AG04450 (cell line): Measurements from ENCODE around the gene SMYD4. TPM values are rescaled to one million over a fixed set of nuclear protein-coding genes. Genes with fewer than 3 reads are reported as not detected.
"Not testable (repeated sequence)": the region's sequence is repeated elsewhere in the genome, so short reads cannot be mapped to it uniquely, and the experiment has no call there.

ENCODE experiments used
- CTCF ChIA-PET: fragments of 300-600, 350-600 bp; formaldehyde crosslinking; extraction: SDS; loops from one replicate; lab custom pipeline; 2022; ENCODE audit warnings: antibody characterized with exemption, inconsistent platforms; lab: Charles Lee
- POLR2A ChIA-PET: fragments of 350-600 bp; formaldehyde crosslinking; extraction: SDS; loops from one replicate; lab custom pipeline; 2021; ENCODE audit warnings: antibody characterized with exemption, inconsistent platforms; lab: Yijun Ruan, JAX
- DNase-seq: peaks from one replicate; pipeline ENCODE4 v3.0.0-alpha.2; 2011; ENCODE audit warnings: low read depth, low spot score
- H3K27ac ChIP-seq: one replicate; pipeline ENCODE4 v1.5.1; 2012; ENCODE audit warnings: low read depth, low read length, control low read depth
- H3K27me3 ChIP-seq: one replicate; pipeline ENCODE4 v1.6.0; 2012; ENCODE audit warnings: low read length; ENCODE audit not compliant: control insufficient read depth, insufficient read depth
- H3K4me3 ChIP-seq: 2 replicates; pipeline ENCODE4 v1.5.1; 2011; ENCODE audit warnings: mild to moderate bottlenecking, low read depth, low read length, control low read depth
- H3K9me3 ChIP-seq: 2 replicates; pipeline ENCODE4 v1.5.1; 2012; ENCODE audit warnings: low read length; ENCODE audit not compliant: control insufficient read depth, insufficient read depth
- CTCF ChIP-seq: IDR thresholded peaks from 2 replicates; pipeline ENCODE4 v1.5.1; 2011; ENCODE audit warnings: low read depth, low read length, control low read depth, inconsistent platforms
- polyA plus RNA-seq: library from polyadenylated mRNA; depleted of rRNA; stranded (reverse); fragments of >200 nt; gene quantifications from 2 replicates; pipeline ENCODE4 v1.2.3, GENCODE V29; 2011

The SMYD4 gene
- polyA plus RNA-seq, 1 experiment = 5.7 TPM

- Histone ChIP-seq H3K27ac (no peak overlapping the region), H3K4me3 (no peak overlapping the region), H3K9me3 (no peaks in the 10 kb centered on the region), H3K27me3 (no peaks in the 10 kb centered on the region)
- DNase-seq = no peak
- ChIA-PET POLR2A (no interaction called here), CTCF (no interaction called here)
- TF ChIP-seq CTCF = no peak
These were observed 16.6 kb downstream of the SMYD4 start for GRCh38 chr17:1813088-1813487.

DNA sequence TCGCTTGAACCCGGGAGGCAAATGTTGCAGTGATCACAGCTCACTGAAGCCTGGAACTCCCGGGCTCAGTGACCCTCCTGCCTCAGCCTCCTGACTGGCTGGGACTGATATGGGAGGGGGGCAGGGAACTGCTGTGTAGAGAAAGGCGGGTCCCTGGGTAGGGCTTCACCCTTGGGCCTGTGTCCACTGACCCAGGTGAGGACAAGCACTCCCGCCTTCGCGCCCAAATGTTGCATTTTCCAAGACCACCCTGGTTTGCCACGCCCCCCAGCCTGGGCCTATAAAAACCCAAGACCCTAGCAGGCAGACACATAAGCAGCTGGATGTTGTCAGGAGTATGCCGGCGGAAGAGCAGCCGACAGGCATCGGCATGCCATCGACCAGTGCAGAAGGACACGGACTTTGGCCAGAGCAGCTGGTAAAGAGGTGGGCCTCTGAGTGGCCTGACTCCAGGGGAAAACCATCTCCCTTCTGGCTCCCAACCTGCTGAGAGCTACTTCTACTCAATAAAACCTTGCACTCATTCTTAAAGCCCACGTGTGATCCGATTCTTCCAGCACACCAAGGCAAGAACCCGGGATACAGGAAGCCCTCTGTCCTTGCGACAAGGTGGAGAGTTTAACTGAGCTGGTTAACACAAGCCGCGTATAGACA is 19.1 kb downstream of the SMYD4 start:
- ChIA-PET CTCF (interaction anchor here (0.9 kb wide), 1 partner anchor 13 kb away, joined by 3 read pairs; no protein-coding TSS in a partner anchor), POLR2A (no interaction called here)
- DNase-seq = no peak
- Histone ChIP-seq H3K4me3 (no peak overlapping the region), H3K9me3 (no peaks in the 10 kb centered on the region), H3K27ac (no peak overlapping the region), H3K27me3 (no peaks in the 10 kb centered on the region)
- TF ChIP-seq CTCF = no peak

DNA sequence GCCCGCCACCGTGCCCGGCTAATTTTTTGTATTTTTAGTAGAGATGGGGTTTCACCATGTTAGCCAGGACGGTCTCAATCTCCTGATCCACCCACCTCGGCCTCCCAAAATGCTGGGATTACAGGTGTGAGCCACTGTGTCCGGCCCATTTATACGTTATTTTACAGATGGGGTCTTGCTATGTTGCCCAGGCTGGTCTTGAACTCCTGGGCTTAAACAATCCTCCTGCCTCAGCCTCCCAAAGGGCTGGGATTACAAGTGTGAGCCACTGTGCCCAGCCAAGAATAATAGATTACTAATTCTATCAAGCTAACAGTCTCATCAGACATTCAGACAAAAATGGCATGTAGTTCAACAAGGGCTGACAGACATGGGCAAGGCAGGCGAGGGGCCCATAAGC is 19.9 kb downstream of the SMYD4 start:
- H3K27ac ChIP-seq, H3K27me3 ChIP-seq, H3K9me3 ChIP-seq, DNase-seq, H3K4me3 ChIP-seq, POLR2A ChIA-PET: not testable (repeated sequence)
- CTCF ChIA-PET = interaction anchor here (0.9 kb wide), 1 partner anchor 12 kb away, joined by 3 read pairs; no protein-coding TSS in a partner anchor

GRCh38 chr17:1808644-1809043 is 21.1 kb downstream of the SMYD4 start:
- CTCF ChIA-PET = no interaction called here
- Histone ChIP-seq H3K27ac (no peak overlapping the region), H3K27me3 (no peaks in the 10 kb centered on the region), H3K9me3 (no peaks in the 10 kb centered on the region), H3K4me3 (no peak overlapping the region)
- POLR2A ChIA-PET = no interaction called here
- no peak for TF ChIP-seq CTCF
- no peak for DNase-seq

DNA sequence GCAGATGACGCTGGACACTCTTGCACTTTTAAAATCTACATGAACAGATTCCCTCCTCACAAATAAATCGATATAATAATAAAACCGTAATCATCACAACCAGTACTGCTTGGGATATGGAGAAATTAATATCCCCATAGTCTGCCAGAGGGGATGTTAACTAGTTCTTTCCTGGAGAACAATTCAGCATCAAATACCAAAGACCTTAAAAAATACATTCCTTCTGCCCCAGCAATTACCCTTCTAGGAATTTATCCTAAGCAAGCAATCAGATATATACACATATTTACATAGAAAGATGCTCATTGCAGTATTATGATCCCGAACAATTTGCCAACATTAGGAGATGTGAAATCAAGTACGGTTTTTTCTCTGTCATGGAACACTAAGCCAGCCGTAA is 21.8 kb downstream of the SMYD4 start:
- Histone ChIP-seq H3K27me3 (no peaks in the 10 kb centered on the region), H3K9me3 (no peaks in the 10 kb centered on the region), H3K4me3 (no peak overlapping the region), H3K27ac (no peak overlapping the region)
- TF ChIP-seq CTCF = no peak
- POLR2A ChIA-PET = no interaction called here
- DNase-seq = no peak
- CTCF ChIA-PET = no interaction called here
